Anterior cingulate cortex (tissue), 58 donors: ENCODE measurements around the gene C2CD2.

Experiments
- DNase-seq, 58 donors: peaks; one replicate each; lab custom pipeline; 2025; lab: John Stamatoyannopoulos, UW

C2CD2 gene

GRCh38 chr21:41873005-41873404 is 80.8 kb downstream of the C2CD2 start:
- DNase-seq = peak in 1 of 58 donors; percentile 11

DNA sequence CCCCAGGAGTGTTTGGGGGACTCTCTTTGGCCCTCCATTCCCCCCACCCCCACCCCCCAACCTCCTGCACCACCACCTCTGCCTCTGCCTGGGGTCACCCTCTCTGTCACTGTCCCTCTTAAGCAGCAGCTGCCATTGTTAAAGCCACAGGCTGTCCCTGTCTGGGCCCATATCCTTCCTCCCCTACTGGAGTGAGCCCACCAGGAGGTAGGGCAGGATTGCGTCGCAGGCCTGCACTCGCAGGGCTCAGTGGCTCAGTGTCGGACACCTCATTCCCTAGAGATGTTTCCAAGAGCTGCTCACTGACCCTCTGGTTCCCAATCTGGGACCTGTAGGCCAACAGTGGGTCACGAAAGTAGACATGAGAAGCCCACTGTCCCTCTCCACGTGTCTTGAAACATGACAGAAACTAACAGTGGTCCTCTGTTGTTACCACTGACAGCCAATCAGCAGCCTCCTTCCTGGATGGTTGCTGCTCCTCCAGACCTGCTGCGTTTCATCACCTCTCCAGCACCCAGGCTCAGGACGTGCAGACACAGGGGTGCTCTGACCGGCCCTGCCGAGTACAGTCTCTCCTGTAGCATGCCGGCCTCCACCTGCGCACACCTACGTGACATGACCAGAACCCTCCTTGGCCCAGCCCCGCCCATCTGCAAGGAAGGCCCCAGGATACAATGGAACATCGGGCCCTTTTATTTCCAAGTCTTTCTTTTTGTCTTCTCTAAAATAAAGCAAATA is 82.4 kb downstream of the C2CD2 start:
- DNase-seq = no peak

DNA sequence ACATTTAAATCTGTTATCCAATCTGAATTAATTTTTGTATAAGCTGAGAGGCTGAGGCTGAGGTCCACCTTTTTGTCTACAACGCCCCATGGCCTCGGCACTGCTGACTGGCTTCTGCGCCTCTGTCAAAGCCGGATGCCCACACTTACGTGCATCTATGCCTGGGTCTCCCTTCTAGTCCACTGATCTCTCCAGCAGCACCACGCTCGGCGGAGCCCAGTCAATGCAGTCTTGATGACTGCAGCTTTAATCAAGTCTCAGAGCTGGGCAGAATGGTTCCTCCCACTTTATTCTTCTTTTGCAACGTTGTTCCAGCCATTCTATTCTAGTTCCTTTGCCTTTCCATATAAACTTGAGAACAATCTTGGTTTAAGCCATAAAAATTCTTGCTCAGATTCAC is 84.0 kb downstream of the C2CD2 start:
- peak in 1 of 58 donors; percentile 34 for DNase-seq

DNA sequence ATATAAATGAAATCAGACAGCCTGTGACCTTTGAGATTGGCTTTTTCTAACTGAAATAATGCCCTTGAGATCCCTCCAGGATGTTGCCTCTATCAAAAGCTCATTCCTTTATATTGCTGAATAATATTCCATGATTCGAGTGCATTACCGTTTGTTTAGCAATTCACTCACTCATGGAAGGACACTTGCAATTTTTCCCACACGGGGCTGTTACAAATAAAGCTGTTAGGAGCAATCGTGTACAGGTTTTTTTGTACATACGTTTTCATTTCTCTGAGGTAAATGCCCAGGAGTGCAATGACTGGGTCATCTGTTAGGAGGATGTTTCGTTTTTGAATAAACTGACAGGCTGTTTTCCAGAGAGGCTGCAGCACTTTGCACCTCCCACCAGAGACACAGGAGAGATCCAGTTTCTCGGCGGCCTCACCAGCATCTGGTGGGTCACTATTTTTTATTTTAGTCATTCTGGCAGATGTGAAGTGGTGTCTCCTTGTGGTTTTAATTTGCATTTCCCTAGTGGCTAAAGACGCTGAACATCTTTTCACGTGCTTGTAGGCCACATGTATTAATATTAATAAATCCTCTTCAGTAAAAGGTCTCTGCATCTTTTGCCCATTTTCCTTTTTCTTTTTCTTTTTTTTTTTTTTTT is 85.6 kb downstream of the C2CD2 start:
- no peak for DNase-seq

- DNase-seq = no peak
These were observed 86.5 kb downstream of the C2CD2 start for GRCh38 chr21:41867313-41867712.

DNA sequence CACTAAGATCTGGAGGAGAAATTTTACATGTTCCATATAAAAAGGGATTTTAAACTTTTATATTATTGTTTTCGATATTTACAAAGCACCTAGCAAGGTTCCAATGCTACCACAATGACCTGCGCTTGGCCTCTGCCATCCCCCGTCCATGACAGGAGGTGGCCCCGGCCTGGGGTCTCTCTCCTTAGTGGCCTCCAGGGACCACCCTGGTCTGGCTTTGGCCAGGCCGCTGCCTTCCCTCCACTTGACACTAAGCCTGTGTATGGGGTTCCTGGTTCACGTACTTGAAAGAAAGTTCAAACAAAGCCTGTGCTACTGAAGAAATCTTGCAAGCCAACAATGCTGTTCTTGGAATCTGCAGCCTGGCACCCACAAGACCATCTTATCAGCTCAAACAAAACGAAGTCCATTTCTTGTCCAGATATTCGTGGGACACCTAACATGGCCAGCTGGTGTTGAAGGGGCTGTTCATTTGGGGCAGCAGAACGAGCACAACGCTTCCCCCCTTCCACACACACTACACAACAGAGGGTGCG is 87.5 kb downstream of the C2CD2 start:
- DNase-seq = no peak

GRCh38 chr21:41865002-41865777 is 88.6 kb downstream of the C2CD2 start:
- no peak for DNase-seq

GRCh38 chr21:41864311-41865001 is 89.4 kb downstream of the C2CD2 start:
- no peak for DNase-seq

DNA sequence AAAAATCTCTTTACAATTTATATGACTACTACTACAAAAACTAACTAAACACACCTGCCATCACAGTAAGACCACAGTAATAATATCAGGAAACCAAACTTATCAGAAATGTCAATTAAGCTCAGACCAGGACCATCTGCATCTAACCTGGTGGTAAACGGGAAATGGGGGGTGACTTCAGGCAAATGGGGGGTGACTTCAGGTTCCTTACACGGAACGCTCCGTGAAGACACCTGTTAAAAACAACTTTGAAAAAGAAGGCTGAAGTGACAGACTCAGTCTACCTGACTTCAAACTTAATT is 90.4 kb downstream of the C2CD2 start:
- no peak for DNase-seq

DNA sequence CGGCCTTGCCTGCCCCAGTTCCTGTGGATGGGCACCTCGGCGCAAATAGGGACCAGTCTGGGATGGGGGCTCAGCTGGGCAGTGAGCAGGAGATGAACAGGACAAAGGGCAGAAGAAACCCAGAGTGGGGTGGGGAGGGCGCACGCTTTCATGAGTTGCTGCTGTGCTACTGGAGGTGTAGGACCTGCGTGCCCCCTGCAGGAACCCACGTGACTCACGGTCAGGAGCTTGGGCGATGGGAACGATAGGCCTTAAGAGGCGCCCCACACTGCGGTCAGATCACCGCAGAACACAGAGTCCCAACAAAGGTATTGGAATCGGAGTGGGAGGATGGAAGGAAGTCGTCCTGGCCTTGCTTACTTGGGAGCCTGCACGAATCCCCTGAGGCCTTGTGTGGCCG is 91.8 kb downstream of the C2CD2 start:
- DNase-seq = no peak

DNA sequence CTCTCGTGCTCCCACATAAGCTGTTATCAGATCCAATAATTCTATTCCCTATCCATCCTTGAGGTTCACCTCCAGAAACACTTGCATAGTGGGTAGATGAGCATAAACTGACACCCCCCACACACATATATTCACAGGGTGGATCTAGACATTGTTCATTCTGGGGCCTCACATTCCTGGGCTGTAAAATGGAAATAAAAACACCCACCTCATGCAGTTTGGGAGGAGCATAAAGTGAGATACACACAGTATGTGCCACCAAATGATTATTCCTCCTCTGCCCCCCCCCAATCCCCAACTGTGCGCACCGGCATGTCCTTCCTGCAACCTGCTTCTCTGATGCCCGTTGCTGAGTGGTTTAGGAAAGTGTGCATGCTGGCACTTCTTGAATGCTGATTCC is 92.6 kb downstream of the C2CD2 start:
- DNase-seq = no peak

- no peak for DNase-seq
These were observed 94.4 kb downstream of the C2CD2 start for GRCh38 chr21:41859297-41859980.

GRCh38 chr21:41858466-41859296 is 95.1 kb downstream of the C2CD2 start:
- no peak for DNase-seq

DNA sequence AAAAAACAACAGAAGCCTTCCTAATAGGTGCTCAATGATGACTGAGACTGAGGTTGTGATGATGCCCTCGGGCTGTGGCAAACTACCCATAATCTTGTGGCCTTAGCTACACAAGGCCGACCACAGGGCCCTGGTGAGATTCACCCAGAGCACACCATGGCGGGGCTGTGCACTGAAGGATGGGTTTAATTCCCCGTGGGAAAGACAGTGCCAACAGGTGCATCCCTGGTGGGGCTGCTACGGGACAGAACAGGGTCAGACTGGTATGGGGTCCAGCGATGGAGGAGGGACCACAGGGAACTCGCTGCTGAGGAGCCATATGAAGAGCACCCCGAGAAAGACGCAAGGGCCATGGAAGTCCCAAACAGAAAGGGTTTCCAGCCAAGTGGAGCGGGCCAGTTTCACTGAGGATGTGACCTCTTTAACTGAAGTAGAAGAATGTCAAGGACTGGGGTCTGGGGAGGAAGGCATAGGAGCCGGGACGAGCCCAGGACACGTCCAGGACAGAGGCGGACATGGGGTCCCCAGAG is 96.0 kb downstream of the C2CD2 start:
- no peak for DNase-seq

DNA sequence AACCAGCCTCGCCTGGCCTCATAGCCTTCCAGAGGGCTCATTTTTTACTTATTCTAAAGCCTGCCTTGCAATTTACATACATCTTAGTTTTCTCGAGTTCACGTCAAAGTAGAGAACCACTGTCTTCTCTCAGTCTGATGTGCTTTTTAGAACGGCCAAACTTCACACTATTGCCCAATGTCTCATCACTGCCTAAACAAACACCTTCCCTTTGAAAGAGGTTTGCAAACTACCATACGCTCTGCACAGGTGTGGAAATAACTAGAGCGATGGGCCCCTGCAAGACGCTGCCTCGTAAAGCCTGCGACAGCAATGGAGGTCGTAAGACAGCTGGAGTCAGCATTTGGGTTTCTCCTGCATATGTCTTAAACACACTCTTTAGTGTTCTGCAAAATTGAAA is 97.2 kb downstream of the C2CD2 start:
- no peak for DNase-seq

GRCh38 chr21:41854426-41854995 is 99.3 kb downstream of the C2CD2 start:
- no peak for DNase-seq

- no peak for DNase-seq
These were observed 100.9 kb downstream of the C2CD2 start for GRCh38 chr21:41852929-41853320.

DNA sequence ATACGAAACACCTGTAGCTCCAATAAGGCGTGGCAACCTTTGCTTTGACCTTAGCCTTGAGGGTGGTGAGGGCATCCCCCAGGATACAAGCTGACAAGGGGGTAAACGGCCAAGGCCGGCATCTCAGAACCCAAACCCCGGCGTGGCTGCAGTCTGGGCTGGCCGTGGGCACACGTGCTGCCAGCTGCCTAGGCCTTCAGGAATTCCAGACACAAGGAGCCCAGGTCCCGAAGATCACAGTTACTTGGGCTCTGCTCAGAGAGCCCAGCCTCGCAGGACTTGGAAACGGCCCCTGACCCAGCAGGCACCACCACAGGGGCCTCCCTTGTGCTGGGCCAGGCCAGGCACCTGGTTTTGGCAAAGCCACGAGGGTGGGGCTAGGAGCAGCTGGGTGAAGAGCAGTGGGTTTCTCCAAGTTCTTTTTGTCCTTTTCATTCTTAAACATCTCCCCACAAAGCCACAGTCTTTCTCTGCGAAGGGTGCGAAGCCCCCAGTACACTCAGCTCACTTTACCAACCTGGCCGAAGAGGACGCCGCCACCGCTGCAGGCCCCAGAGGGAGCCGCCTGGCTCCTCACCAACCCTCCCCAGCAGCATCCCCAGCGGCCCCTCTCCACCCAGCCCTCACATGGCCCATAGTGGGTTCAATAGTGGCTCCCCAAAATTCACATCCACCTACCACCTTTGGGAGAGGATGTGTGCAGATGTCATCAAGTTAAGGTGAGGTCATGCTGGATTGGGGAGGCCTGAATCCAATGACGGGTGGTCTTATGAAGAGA is 101.5 kb downstream of the C2CD2 start:
- no peak for DNase-seq
